GM12878 (cell line): ENCODE measurements around the gene ULK4. TPM values are rescaled to one million over a fixed set of nuclear protein-coding genes. Genes with fewer than 3 reads are reported as not detected.

ENCODE experiments used
- ATAC-seq: fragments of 200-7000 bp; cut with Tn5 transposase; 3 replicates; pipeline ENCODE4 v1.9.1; 2020; ENCODE audit warnings: mild to moderate bottlenecking, moderate library complexity
- BruUV-seq: library from RNA; stranded (reverse); fragments of 400-500 nt; replicated peaks from 2 replicates; lab custom pipeline; 2021; lab: Mats Ljungman, UMichigan
- CTCF ChIA-PET: fragments of 300-600 bp; sonication (Branson Sonifier 250); formaldehyde crosslinking; extraction: SDS; loops from one replicate; lab custom pipeline; 2021; ENCODE audit warnings: inconsistent platforms; lab: Yijun Ruan, JAX
- POLR2A ChIA-PET: fragments of 350-600 bp; formaldehyde crosslinking; extraction: SDS; loops from one replicate; lab custom pipeline; 2021; ENCODE audit warnings: inconsistent platforms; lab: Charles Lee
- RAD21 ChIA-PET: fragments of 300-600 bp; sonication (Branson Sonifier 250); formaldehyde crosslinking; loops from one replicate; lab custom pipeline; 2023; ENCODE audit warnings: antibody characterized with exemption; ENCODE audit not compliant: unreplicated experiment; lab: Charles Lee
- SMC1A ChIA-PET: fragments of 300-600 bp; sonication (Branson Sonifier 250); formaldehyde crosslinking; loops from one replicate; lab custom pipeline; 2023; ENCODE audit not compliant: unreplicated experiment, uncharacterized antibody; lab: Charles Lee
- DNase-seq: peaks from one replicate; pipeline ENCODE4 v3.0.0-alpha.2; 2011; ENCODE audit warnings: low read depth, low spot score
- FAIRE-seq: peaks from 3 replicates; lab custom pipeline; 2011; peaks lifted over from hg19 to GRCh38; lab: Jason Lieb, UNC
- H2AFZ ChIP-seq: 2 replicates; pipeline ENCODE4 v1.6.0; 2011; ENCODE audit warnings: low read depth, low read length, control low read depth; ENCODE audit not compliant: control insufficient read depth
- H3K27ac ChIP-seq: 2 replicates; pipeline ENCODE4 v1.5.1; 2011; ENCODE audit warnings: control low read depth; ENCODE audit not compliant: control insufficient read depth, insufficient read depth
- H3K27me3 ChIP-seq, 2 experiments: replicated peaks in 1 of 2; 2 replicates each; pipeline versions ENCODE4 v1.6.0 to v1.6.1; 2011; ENCODE audit warnings: low read length in 1 of 2; ENCODE audit not compliant: control insufficient read depth in 2 of 2, insufficient read depth in 2 of 2
- H3K36me3 ChIP-seq, 2 experiments: 2 replicates each; pipeline ENCODE4 v1.5.1; 2011; ENCODE audit warnings: low read length in 1 of 2; ENCODE audit not compliant: control insufficient read depth in 2 of 2, insufficient read depth in 2 of 2
- H3K4me1 ChIP-seq: 2 replicates; pipeline ENCODE4 v1.6.1; 2011; ENCODE audit warnings: mild to moderate bottlenecking, low read length, moderate library complexity, mixed read lengths; ENCODE audit not compliant: control insufficient read depth, insufficient read depth
- H3K4me2 ChIP-seq: 2 replicates; pipeline ENCODE4 v1.6.0; 2011; ENCODE audit warnings: control low read depth; ENCODE audit not compliant: control insufficient read depth, insufficient read depth
- H3K4me3 ChIP-seq: fragments of 200-600 bp; sonication (generic); 2 replicates; pipeline ENCODE4 v1.5.1; 2016
- H3K79me2 ChIP-seq: 2 replicates; pipeline ENCODE4 v1.6.0; 2011; ENCODE audit warnings: low read length; ENCODE audit not compliant: control insufficient read depth, insufficient read depth
- H3K9ac ChIP-seq: 2 replicates; pipeline ENCODE4 v1.8.0; 2011; ENCODE audit warnings: low read length, control low read depth, mixed read lengths; ENCODE audit not compliant: control insufficient read depth, insufficient read depth
- H3K9me3 ChIP-seq: replicated peaks from 3 replicates; pipeline ENCODE4 v1.5.1; 2011; ENCODE audit warnings: mild to moderate bottlenecking, low read length; ENCODE audit not compliant: control insufficient read depth, insufficient read depth
- H4K20me1 ChIP-seq: 2 replicates; pipeline ENCODE4 v1.6.0; 2011; ENCODE audit not compliant: control insufficient read depth, insufficient read depth
- BCLAF1 ChIP-seq: fragments of 450-650 bp; IDR thresholded peaks from 2 replicates; pipeline ENCODE4 v1.6.1; 2017; ENCODE audit warnings: antibody characterized with exemption, mild to moderate bottlenecking, moderate library complexity
- CHD2 ChIP-seq: IDR thresholded peaks from 2 replicates; pipeline ENCODE4 v1.6.1; 2011; ENCODE audit warnings: low read depth, low read length, improper control_type of control experiment, borderline replicate concordance
- CREB1 ChIP-seq: IDR thresholded peaks from 2 replicates; pipeline ENCODE4 v1.6.1; 2012; ENCODE audit warnings: low read depth, mild to moderate bottlenecking, inconsistent platforms
- HDAC2 ChIP-seq: fragments of 200-600 bp; sonication (generic); IDR thresholded peaks from 2 replicates; pipeline ENCODE4 v1.6.1; 2017
- IKZF2 ChIP-seq, 2 experiments: fragments of 450-650 bp; IDR thresholded peaks; 2 replicates each; pipeline ENCODE4 v1.6.1; 2017; ENCODE audit warnings: mild to moderate bottlenecking in 2 of 2, moderate library complexity in 2 of 2
- IRF4 ChIP-seq: IDR thresholded peaks from 2 replicates; pipeline ENCODE4 v1.6.1; 2011; ENCODE audit warnings: low read depth, low read length
- MAX ChIP-seq: IDR thresholded peaks from 2 replicates; pipeline ENCODE4 v1.6.1; 2012; ENCODE audit warnings: low read depth, low read length, improper control_type of control experiment
- NRF1 ChIP-seq: conservative IDR thresholded peaks from 2 replicates; pipeline ENCODE4 v1.6.1; 2011; ENCODE audit warnings: mild to moderate bottlenecking, low read depth, low read length, improper control_type of control experiment
- PRDM15 ChIP-seq: fragments of 450-650 bp; formaldehyde crosslinking; IDR thresholded peaks from 2 replicates; pipeline ENCODE4 v1.4.0; 2020; ENCODE audit warnings: mild to moderate bottlenecking, moderate library complexity
- RAD51 ChIP-seq: fragments of 450-650 bp; IDR thresholded peaks from 2 replicates; pipeline ENCODE4 v1.6.1; 2016; ENCODE audit warnings: moderate library complexity, mild to moderate bottlenecking, inconsistent platforms
- SMARCA5 ChIP-seq: fragments of 450-650 bp; IDR thresholded peaks from 2 replicates; pipeline ENCODE4 v1.6.1; 2017; ENCODE audit warnings: mild to moderate bottlenecking
- YBX1 ChIP-seq: fragments of 450-650 bp; IDR thresholded peaks from 2 replicates; pipeline ENCODE4 v1.6.1; 2016; ENCODE audit warnings: antibody characterized with exemption
- ZNF217 ChIP-seq: fragments of 450-650 bp; IDR thresholded peaks from 2 replicates; pipeline ENCODE4 v1.6.1; 2017; ENCODE audit warnings: antibody characterized with exemption, mild to moderate bottlenecking
- ZSCAN29 ChIP-seq: fragments of 450-650 bp; IDR thresholded peaks from 2 replicates; pipeline ENCODE4 v1.6.1; 2017; ENCODE audit warnings: mild to moderate bottlenecking, moderate library complexity
- WGBS: methylation state at CpG from one replicate; pipeline ENCODE4 v1.1.6; 2016; ENCODE audit warnings: low lambda C conversion rate; ENCODE audit not compliant: insufficient replicate concordance, insufficient coverage; ENCODE audit errors: missing lambda C conversion rate; 5-methylcytosine and 5-hydroxymethylcytosine counted together
- in situ Hi-C: fragments of 300-500 bp; cut with MboI; formaldehyde crosslinking; loops from 9 replicates; pipeline ENCODE4 v1.14.3; 2018; ENCODE audit warnings: mixed read lengths
- intact Hi-C: fragments of 100-400 bp; cut with micrococcal nuclease; formaldehyde crosslinking; loops from one replicate; pipeline ENCODE4 v1.14.2; 2022; ENCODE audit not compliant: unreplicated experiment
- polyA plus RNA-seq, 11 experiments: library from polyadenylated mRNA; depleted of rRNA in 4 of 11; unstranded in 6 of 11; stranded (reverse) in 5 of 11; fragments of >200 nt; fragmentation: Nextera tagmentation in 4 of 11; fragmentation: Illumina TruSeq in 1 of 11; extraction: Ambion mirVana in 4 of 11; extraction: Trizol in 1 of 11; gene quantifications; 1 replicate in 1 of 11; 2 replicates in 10 of 11; pipeline versions ENCODE4 v1.2.1 to v1.2.3, GENCODE V29; 2011 to 2016; ENCODE audit warnings: inconsistent platforms in 2 of 11, missing spikeins in 2 of 11, low read depth in 1 of 11
- total RNA-seq, 4 experiments: library from RNA; depleted of rRNA in 3 of 4; stranded (reverse); fragments of >200 nt in 3 of 4; fragmentation: Illumina TruSeq in 1 of 4; extraction: Trizol in 1 of 4; gene quantifications; 2 replicates each; pipeline versions ENCODE4 v1.2.1 to v1.2.3, GENCODE V29; 2013 to 2021

ULK4 gene
- total and polyA plus RNA-seq, 10 of the 15 experiments (the other 5 are each of a cell fraction or from before 2014, with no cell fraction given): 3.5 to 7.6 (median 6.3) TPM

- no peak overlapping the region for H3K4me2 ChIP-seq
- no peaks in the 10 kb centered on the region for H3K4me1 ChIP-seq
- in situ Hi-C loops (no loop called here), intact Hi-C loops (no loop called here)
- ChIA-PET CTCF (interaction anchor here (1.0 kb wide), 1 partner anchor 13 kb away, joined by 3 read pairs; no protein-coding TSS in a partner anchor), SMC1A (no interaction called here), POLR2A (interaction anchor here (0.6 kb wide), 1 partner anchor 350 kb away, joined by 3 read pairs; no protein-coding TSS in a partner anchor), RAD21 (no interaction called here)
- peaks cover 3% of the 10 kb centered on the region for H3K79me2 ChIP-seq
- no peak for DNase-seq
- no peak for FAIRE-seq
- H3K27ac ChIP-seq: no peak overlapping the region
- no peak overlapping the region for H3K4me3 ChIP-seq
- H2AFZ ChIP-seq: no peak overlapping the region
- TF ChIP-seq IKZF2 (IDR thresholded peaks at IDR 0.05) (no peak), RAD51 (no peak), YBX1 (no peak), NRF1 (no peak), CHD2 (no peak), CREB1 (no peak)
- no peaks in the 10 kb centered on the region for H4K20me1 ChIP-seq
- no TSS peak for BruUV-seq
- H3K27me3 ChIP-seq: no peaks in the 10 kb centered on the region
- no peaks in the 10 kb centered on the region for H3K36me3 ChIP-seq
- no peak overlapping the region for H3K9ac ChIP-seq
- H3K9me3 ChIP-seq: no peaks in the 10 kb centered on the region
- no peak for ATAC-seq
Measured at GRCh38 chr3:41956574-41956973, 5.3 kb downstream of the ULK4 start.

GRCh38 chr3:41955192-41955591, 6.7 kb downstream of the ULK4 start:
- RAD21 ChIA-PET: no interaction called here
- Histone ChIP-seq H3K27ac (no peak overlapping the region), H3K27me3 (no peaks in the 10 kb centered on the region), H3K79me2 (no peaks in the 10 kb centered on the region; the same call in 1 of the 2 replicates), H2AFZ (no peak overlapping the region), H3K36me3 (no peaks in the 10 kb centered on the region), H4K20me1 (no peaks in the 10 kb centered on the region), H3K9me3 (no peaks in the 10 kb centered on the region), H3K4me2 (no peak overlapping the region), H3K9ac (no peak overlapping the region), H3K4me3 (no peak overlapping the region), H3K4me1 (no peaks in the 10 kb centered on the region)
- intact Hi-C loops: no loop called here
- CTCF ChIA-PET: no interaction called here
- DNase-seq (no peak), FAIRE-seq (no peak), ATAC-seq (no peak)
- no TSS peak for BruUV-seq
- POLR2A ChIA-PET: no interaction called here
- in situ Hi-C loops: no loop called here
- SMC1A ChIA-PET: interaction anchor here (0.9 kb wide), 1 partner anchor 54 kb away, joined by 4 read pairs; no protein-coding TSS in a partner anchor
- WGBS: 93% methylated on average over 18 of the region's 18 CpGs
- no peak for TF ChIP-seq MAX
- TF ChIP-seq SMARCA5: no peak
- no peak for TF ChIP-seq IRF4
- no peak for TF ChIP-seq BCLAF1
- no peak for TF ChIP-seq HDAC2
- TF ChIP-seq ZNF217: no peak
- no peak for TF ChIP-seq PRDM15
- TF ChIP-seq ZSCAN29: no peak
